ENCODE measurements around the gene PCDHA1.

DNA sequence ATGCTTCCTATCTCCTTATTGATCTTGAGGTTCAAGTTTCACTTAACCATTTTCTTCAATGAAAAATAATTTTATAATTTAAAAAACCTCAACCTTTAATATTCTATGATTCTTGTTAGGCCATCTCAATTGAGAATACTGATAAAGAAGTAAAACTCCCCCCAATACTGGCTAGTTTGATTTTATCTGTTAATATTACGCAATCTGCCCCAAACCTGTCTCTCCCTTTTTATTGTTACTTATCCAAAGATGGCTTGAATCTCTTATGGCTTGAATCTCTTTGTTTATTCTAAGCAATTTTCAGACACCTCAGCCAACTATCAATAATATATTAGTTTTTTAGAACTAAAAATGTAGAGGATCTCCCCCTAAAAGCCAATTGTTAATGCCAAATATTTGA, 176.2 kb downstream of the PCDHA1 start:
- TF ChIP-seq, protein P1, sequence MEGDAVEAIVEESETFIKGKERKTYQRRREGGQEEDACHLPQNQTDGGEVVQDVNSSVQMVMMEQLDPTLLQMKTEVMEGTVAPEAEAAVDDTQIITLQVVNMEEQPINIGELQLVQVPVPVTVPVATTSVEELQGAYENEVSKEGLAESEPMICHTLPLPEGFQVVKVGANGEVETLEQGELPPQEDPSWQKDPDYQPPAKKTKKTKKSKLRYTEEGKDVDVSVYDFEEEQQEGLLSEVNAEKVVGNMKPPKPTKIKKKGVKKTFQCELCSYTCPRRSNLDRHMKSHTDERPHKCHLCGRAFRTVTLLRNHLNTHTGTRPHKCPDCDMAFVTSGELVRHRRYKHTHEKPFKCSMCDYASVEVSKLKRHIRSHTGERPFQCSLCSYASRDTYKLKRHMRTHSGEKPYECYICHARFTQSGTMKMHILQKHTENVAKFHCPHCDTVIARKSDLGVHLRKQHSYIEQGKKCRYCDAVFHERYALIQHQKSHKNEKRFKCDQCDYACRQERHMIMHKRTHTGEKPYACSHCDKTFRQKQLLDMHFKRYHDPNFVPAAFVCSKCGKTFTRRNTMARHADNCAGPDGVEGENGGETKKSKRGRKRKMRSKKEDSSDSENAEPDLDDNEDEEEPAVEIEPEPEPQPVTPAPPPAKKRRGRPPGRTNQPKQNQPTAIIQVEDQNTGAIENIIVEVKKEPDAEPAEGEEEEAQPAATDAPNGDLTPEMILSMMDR (IDR thresholded peaks at IDR 0.05; ENCODE audit: low read depth, low read length, poor library complexity, severe bottlenecking): no peak
- TF ChIP-seq EZH2phosphoT487 (IDR thresholded peaks at IDR 0.05; ENCODE audit: borderline replicate concordance, low read length): no peak

All from DOHH2 (cell line).